SH-SY5Y (cell line): ENCODE measurements around the gene NOD1.

ENCODE experiments used
- GATA2 ChIP-seq: IDR thresholded peaks from 2 replicates; pipeline ENCODE4 v1.6.1; 2011; ENCODE audit warnings: mild to moderate bottlenecking, low read depth, low read length
- GATA3 ChIP-seq: IDR thresholded peaks from 2 replicates; pipeline ENCODE4 v1.6.1; 2011; ENCODE audit warnings: low read depth, mild to moderate bottlenecking, low read length, moderate library complexity

DNA sequence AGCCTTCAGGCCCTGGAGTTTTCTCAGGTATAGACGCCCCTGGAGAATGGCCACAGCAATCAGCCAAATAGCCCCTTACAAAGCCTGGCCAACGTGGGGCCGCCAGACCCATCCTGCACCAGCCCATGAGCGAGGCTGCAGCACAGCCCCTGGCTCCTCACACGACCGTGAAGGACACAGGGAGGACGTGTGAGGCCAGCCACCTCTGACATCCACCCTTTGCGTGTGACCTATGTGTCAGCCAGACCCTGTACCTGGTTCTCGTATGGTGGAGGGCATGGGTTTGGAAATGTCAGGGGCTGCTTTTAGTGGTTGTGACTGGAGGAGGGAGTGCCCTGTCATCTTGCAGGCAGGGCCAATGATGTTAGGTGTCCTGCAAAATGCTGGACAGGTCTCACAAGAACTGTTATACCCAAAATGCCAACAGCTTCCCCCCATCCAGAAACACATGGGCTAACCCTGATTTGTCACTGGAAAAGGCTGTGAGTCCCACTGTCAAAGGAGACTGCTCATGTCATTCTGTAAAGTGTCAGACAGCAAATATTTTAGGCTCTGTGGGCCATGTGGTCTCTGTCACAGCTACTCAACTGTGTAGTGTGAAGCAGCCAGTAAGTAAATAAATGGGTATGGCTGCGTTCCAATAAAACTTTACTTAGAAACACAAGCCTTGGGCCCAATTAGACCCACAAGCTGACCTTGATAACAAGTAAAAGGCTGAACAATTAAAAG is 30.0 kb downstream of the NOD1 start:
- TF ChIP-seq GATA3 (no peak), GATA2 (no peak; the same call in none of the 2 replicates)
